Thyroid gland (tissue), 4 donors: Measurements from ENCODE around the gene RNF220. TPM values are rescaled to one million over a fixed set of nuclear protein-coding genes. Genes with fewer than 3 reads are reported as not detected.

ENCODE experiments used
- DNase-seq, 2 donors: peaks; one replicate each; pipeline ENCODE4 v3.0.0-alpha.2; 2019
- H3K27ac ChIP-seq, 3 donors: fragments of 200-600 bp; sonication (generic); 1 replicate in 2 of 3; 2 replicates in 1 of 3; pipeline ENCODE4 v1.5.1; 2016 to 2019; ENCODE audit warnings: mild to moderate bottlenecking in 1 of 3, moderate library complexity in 1 of 3
- H3K27me3 ChIP-seq: fragments of 200-600 bp; sonication (generic); one replicate; pipeline ENCODE4 v1.5.1; 2019
- H3K36me3 ChIP-seq, 2 donors: fragments of 200-600 bp; sonication (generic); one replicate each; pipeline ENCODE4 v1.5.1; 2016 to 2019
- H3K4me1 ChIP-seq, 2 donors: fragments of 200-600 bp; sonication (generic); one replicate each; pipeline ENCODE4 v1.5.1; 2017 to 2019
- H3K4me3 ChIP-seq, 3 donors: fragments of 200-600 bp; sonication (generic); replicated peaks in 1 of 3; 1 replicate in 2 of 3; 2 replicates in 1 of 3; pipeline ENCODE4 v1.5.1; 2016; ENCODE audit warnings: mild to moderate bottlenecking in 1 of 3
- H3K9me3 ChIP-seq: fragments of 200-600 bp; sonication (generic); one replicate; pipeline ENCODE4 v1.5.1; 2017
- POLR2A ChIP-seq, 2 donors: fragments of 450-650 bp; IDR thresholded peaks; one replicate each; pipeline ENCODE4 v1.6.1; 2017; ENCODE audit warnings: antibody characterized with exemption in 2 of 2, mild to moderate bottlenecking in 2 of 2, moderate library complexity in 1 of 2
- WGBS, 2 donors: methylation state at CpG; one replicate each; pipeline ENCODE4 v1.1.5; 2017; 5-methylcytosine and 5-hydroxymethylcytosine counted together
- intact Hi-C: fragments of 100-400 bp; cut with DNase I; formaldehyde crosslinking; loops from one replicate; pipeline ENCODE4 v1.15.1; 2023
- total RNA-seq, 4 donors: library from RNA; depleted of rRNA; stranded (reverse); fragments of >200 nt; gene quantifications; one replicate each; pipeline ENCODE4 v1.2.3, GENCODE V29; 2016
- TF ChIP-seq, protein P1 (sequence below), 6 experiments: fragments of 200-600 bp in 3 of 6; fragments of 450-650 bp in 3 of 6; sonication (generic) in 3 of 6; IDR thresholded peaks; one replicate each; pipeline ENCODE4 v1.5.1; 2016 to 2019; ENCODE audit warnings: antibody characterized with exemption in 6 of 6, mild to moderate bottlenecking in 2 of 6, inconsistent platforms in 1 of 6, moderate library complexity in 1 of 6

The RNF220 gene
- total RNA-seq, 4 donors from 2014 or later: 88.7 to 117 (median 102) TPM

DNA sequence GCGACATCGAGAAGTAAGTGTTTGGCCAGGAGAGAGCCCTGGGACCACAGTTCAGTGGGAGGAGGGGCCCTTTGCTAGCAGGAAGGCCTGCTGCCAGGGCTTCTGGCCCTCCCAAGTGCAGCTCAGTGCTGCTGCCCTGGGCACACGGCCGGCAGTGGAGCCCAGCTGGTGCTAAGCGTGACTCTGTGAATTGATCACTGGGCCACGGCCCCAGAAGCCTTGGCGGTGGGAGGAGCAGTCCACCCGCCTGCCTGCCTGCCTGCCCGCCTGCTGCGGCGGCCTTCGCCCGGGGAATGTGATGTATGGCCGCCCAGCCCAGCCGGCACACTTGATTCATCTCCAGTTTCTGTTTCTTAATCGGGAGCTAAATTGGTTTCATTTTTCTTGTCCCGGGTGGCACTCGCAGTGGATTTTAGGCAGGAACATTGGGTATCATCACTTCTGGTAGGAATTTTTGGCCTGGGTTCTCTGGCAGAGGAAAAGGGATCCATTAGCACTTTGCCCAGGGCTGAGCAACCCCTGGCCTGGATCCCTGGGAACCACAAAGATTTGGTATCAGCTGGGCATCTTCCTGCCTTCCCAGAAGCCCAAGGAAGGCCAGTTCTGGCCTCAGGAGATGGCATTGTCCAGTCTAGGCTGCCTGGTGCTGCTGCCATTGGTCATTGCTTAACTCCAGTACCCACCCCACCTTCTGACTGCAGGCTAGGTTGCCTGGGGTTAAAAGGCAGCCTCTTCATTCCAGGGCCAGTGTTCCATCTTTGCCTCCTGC is 240.6 kb downstream of the RNF220 start:
- no peak for DNase-seq

DNA sequence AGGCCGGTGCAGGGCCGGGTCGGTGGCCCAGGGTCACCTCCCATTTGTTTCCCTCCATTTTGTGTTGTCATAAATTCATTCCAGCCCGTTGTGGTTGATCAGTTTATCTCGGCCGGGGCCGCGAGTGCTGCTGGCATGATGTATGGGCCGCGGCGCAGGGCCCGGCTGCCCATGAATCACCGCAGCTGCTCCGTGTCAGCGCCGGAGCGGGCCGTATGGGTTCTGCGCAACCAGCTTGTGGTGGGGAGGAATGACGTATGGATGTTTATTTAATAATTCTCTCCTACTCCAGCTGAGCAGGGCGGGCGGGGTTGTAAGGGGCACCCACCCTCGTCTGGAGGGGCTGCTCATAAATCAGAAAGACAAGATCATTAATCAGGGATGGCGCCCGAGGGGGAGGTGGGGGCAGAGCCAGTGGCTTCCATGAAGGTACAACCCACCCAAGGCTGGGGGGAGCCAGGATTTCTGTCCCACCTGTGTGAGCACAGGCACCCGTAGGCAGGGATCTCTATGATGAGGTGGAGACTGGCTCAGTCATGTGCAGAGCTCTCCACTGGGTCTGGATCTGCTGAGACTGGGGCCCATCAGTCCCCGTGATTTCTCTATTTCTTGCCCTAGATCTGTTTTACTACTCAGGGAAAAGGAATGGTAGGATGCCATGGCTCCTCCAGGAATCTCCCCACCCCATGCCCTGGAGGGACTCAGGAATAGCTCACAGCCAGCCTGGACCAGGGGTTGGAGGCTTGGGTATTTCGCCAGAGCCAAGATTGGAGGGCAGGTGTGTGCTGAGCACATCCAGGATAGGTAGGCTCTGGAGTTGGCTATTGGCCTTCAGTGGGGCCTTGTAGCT is 241.4 kb downstream of the RNF220 start:
- Histone ChIP-seq H3K4me3 (no peak overlapping the region), H3K27me3 (no peaks in the 10 kb centered on the region), H3K27ac (no peak overlapping the region), H3K9me3 (no peaks in the 10 kb centered on the region), H3K4me1 (no peaks in the 10 kb centered on the region), H3K36me3 (peaks cover 52 to 71% of the 10 kb centered on the region in 2 donors)
- intact Hi-C loops: no loop called here
- TF ChIP-seq, protein P1, sequence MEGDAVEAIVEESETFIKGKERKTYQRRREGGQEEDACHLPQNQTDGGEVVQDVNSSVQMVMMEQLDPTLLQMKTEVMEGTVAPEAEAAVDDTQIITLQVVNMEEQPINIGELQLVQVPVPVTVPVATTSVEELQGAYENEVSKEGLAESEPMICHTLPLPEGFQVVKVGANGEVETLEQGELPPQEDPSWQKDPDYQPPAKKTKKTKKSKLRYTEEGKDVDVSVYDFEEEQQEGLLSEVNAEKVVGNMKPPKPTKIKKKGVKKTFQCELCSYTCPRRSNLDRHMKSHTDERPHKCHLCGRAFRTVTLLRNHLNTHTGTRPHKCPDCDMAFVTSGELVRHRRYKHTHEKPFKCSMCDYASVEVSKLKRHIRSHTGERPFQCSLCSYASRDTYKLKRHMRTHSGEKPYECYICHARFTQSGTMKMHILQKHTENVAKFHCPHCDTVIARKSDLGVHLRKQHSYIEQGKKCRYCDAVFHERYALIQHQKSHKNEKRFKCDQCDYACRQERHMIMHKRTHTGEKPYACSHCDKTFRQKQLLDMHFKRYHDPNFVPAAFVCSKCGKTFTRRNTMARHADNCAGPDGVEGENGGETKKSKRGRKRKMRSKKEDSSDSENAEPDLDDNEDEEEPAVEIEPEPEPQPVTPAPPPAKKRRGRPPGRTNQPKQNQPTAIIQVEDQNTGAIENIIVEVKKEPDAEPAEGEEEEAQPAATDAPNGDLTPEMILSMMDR (IDR thresholded peaks at IDR 0.05): no peak
- no peak for TF ChIP-seq POLR2A (IDR thresholded peaks at IDR 0.05)
- 95 to 96% methylated on average over 28 of the region's 28 CpGs for WGBS, 2 donors
- DNase-seq: no peak

More for the DNA sequence above, 240.6 kb downstream of the RNF220 start:
- Histone ChIP-seq H3K4me1 (no peaks in the 10 kb centered on the region), H3K4me3 (no peak overlapping the region), H3K9me3 (no peaks in the 10 kb centered on the region), H3K36me3 (peaks cover 56 to 72% of the 10 kb centered on the region in 2 donors), H3K27ac (peak overlapping the region in 1 of 3 donors; percentile 7), H3K27me3 (no peaks in the 10 kb centered on the region)
- TF ChIP-seq POLR2A (IDR thresholded peaks at IDR 0.05): no peak
- TF ChIP-seq, protein P1 (IDR thresholded peaks at IDR 0.05): no peak
- WGBS, 2 donors: 75 to 86% methylated on average over 17 to 18 of the region's 18 CpGs
- intact Hi-C loops: no loop called here

DNA sequence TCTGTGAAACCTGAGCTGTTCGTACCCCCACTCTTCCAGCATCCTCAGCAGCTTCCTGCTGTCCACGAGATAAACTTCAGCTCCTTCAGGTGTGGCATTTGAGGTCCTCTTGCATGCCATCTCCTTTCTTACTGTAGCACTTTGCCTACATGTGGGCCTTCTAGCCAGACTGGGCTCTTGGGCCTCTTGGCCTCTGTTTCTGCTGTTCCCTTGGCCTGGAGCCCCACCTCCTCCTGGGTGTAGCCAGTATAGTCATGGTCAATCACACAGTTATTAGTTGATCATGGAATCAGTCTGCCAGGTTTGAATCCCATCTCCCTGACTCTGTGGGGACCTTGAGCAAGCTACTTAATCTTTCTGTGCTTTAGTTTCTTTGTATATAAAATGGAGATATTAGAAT is 242.8 kb downstream of the RNF220 start:
- H3K4me1 ChIP-seq: no peaks in the 10 kb centered on the region
- H3K4me3 ChIP-seq: no peak overlapping the region
- H3K27ac ChIP-seq: no peak overlapping the region
- no peak for TF ChIP-seq POLR2A (IDR thresholded peaks at IDR 0.05)
- TF ChIP-seq, protein P1 (IDR thresholded peaks at IDR 0.05): no peak
- 91 to 100% methylated on average over 2 of the region's 2 CpGs for whole genome bisulfite sequencing, 2 donors
- H3K27me3 ChIP-seq: no peaks in the 10 kb centered on the region
- intact Hi-C loops: no loop called here
- H3K9me3 ChIP-seq: no peaks in the 10 kb centered on the region
- H3K36me3 ChIP-seq: peaks cover 43 to 67% of the 10 kb centered on the region in 2 donors
- DNase-seq: no peak

DNA sequence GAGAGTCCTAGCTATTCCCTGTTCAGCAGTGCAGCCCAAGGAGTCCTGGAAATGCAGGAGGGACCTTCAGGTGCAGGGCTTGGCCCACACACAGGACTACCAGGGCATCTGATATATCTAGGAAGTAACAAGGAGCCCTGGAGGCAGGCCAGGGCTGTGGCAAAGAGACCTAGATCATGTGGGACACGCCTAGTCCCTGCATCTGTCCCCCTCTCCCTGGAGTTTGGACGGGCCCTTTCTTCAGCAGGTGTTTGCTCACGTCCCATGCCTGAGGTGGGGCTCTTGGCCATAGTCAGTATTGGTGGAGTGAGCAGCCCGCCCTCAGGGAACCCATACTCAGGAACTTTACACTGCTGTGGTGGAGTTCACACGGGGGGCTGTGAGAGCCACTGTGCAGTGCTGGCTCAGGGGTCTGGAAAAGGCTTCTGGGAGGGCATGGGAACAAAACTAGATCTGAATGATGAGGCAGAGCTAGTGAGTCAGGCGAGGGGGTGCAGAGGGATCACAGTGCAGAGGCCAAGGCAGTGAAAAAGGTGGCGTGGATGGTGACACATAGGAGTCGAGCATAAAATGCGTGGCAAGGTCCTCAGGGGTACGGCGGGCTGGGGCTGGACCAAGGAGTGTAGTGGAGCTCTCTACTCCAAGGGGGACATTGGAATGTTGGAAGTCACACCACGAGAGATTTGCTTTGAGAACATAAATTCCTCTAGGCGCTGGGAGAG is 243.6 kb downstream of the RNF220 start:
- Histone ChIP-seq H3K36me3 (peaks cover 43 to 62% of the 10 kb centered on the region in 2 donors), H3K4me1 (no peaks in the 10 kb centered on the region), H3K27me3 (no peaks in the 10 kb centered on the region), H3K4me3 (no peak overlapping the region), H3K9me3 (no peaks in the 10 kb centered on the region), H3K27ac (no peak overlapping the region)
- 87 to 89% methylated on average over 13 of the region's 13 CpGs for WGBS, 2 donors
- TF ChIP-seq, protein P1 (IDR thresholded peaks at IDR 0.05): no peak
- no peak for TF ChIP-seq POLR2A (IDR thresholded peaks at IDR 0.05)
- no peak for DNase-seq
- intact Hi-C loops: no loop called here
